8988T (cell line): ENCODE data around the gene KIAA1217.
A peak's percentile ranks its signal among the peaks of the same experiment; 100 is the strongest.

ENCODE experiments used
- DNase-seq: peaks from one replicate; pipeline ENCODE4 v3.0.0; 2011

KIAA1217 gene

GRCh38 chr10:24449769-24450310 is 240.9 kb downstream of the KIAA1217 start:
- no peak for DNase-seq

DNA sequence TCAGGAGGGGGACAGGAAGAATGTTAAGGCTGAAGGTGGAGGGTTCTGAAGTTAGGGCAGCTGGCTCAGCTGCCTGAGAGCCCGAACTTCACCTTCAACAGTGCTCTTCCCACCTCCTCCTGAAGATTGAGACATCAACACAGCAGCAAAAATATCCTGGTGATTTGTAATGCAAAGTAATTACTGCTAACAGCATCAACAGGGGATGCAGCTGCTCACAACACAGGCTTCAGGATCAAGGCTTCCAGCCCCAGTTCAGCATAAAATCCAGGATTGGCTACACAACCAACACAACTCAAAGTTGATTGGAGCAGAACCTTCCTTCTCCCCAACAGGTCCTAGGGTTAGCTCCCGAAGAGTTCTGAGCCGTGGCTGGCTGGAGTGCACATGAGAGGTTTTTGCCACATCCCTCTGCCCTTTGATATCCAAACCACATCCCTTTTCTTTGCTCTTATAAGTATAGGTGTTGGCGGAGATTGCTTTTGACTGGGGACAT is 242.4 kb downstream of the KIAA1217 start:
- no peak for DNase-seq

- DNase-seq, result no peak
Measured at GRCh38 chr10:24452030-24452429, 243.1 kb downstream of the KIAA1217 start.

- no peak for DNase-seq
Measured at GRCh38 chr10:24453404-24453830, 244.5 kb downstream of the KIAA1217 start.

- no peak for DNase-seq
Measured at GRCh38 chr10:24453973-24454372, 245.0 kb downstream of the KIAA1217 start.

GRCh38 chr10:24455447-24455846 is 246.5 kb downstream of the KIAA1217 start:
- DNase-seq, result no peak

DNA sequence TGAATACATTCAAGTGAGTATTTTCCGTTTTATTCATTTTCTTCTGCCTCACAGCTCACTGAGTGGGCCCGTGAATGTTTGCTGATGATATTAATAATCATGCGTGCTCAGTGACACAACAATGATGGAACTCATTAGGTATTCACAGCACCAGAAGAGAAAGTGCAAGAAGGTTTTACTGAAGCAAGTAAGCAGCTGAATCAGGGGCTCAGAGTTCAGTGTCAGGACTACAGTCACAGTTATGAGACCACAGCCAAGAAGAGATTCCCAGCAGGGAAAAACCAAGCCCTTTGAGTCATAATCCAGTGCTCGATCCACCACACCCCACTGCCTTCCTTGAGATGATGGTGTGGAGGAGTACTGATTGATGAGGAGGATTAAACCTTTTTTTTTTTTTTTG is 247.4 kb downstream of the KIAA1217 start:
- no peak for DNase-seq

DNA sequence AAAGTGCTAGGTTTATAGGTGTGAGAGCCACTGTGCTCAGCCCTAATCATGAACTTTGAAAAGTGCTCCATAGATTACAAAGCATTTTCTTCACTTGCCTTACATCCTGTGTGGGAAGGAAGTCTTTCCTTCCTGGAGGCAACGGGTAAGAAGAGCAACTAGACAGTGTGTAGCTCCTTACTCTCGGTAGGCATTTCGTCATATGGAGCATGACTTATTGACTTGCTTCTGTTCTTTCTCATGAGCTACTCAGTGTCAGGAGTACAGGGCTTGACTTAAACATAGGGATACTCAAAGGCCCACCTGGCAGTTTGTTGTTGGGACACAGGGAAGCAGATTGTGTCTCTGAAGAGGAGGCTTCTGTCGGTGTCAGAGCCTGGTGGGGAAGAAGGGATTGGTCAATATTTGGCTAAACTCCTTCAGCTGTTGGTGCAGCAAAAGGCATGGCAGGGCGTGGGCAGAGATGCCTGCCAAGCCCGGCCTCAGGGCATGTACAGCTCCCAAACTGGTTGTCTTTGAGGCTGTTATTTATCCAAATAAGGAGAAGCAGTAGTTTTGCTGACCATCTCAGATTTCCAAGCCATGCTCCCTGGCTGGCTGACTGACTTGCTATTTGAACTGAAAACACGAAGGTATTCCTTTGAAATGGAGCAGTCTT is 248.9 kb downstream of the KIAA1217 start:
- DNase-seq, result no peak

- DNase-seq, result no peak
Measured at GRCh38 chr10:24459836-24460235, 250.9 kb downstream of the KIAA1217 start.

- no peak for DNase-seq
Measured at GRCh38 chr10:24462291-24462813, 253.4 kb downstream of the KIAA1217 start.

DNA sequence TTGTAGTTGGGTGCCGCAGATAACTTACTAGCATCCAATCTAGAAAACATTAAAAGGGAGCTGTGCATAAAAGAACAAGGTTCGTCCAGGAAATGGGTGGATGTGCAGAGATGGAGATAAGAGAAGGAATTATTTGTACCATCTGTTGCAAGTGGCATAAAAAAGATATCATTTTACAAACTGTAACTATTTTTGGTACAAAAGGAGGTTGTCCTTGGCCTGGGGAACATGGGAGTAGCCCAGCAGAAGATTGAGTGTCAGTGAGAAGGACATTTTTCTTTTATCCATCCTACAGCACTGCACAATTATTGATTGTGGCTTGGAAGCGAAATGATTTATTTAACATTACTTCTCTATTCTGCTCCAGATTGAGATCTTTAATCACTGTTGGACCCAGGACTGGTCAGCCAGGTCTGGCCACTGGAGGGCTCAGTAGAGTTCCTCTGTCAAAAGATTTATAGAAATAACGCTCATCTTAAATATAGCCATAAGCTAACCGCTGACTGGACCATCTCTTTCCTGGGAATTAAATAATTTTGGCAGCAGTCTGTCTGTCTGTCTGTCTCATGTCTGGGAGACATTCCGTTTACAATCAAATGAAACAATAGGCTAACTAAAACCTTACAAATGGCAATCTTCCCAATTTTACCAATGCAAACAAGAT is 254.1 kb downstream of the KIAA1217 start:
- DNase-seq, result no peak

- no peak for DNase-seq
Measured at GRCh38 chr10:24463611-24464426, 254.9 kb downstream of the KIAA1217 start.

DNA sequence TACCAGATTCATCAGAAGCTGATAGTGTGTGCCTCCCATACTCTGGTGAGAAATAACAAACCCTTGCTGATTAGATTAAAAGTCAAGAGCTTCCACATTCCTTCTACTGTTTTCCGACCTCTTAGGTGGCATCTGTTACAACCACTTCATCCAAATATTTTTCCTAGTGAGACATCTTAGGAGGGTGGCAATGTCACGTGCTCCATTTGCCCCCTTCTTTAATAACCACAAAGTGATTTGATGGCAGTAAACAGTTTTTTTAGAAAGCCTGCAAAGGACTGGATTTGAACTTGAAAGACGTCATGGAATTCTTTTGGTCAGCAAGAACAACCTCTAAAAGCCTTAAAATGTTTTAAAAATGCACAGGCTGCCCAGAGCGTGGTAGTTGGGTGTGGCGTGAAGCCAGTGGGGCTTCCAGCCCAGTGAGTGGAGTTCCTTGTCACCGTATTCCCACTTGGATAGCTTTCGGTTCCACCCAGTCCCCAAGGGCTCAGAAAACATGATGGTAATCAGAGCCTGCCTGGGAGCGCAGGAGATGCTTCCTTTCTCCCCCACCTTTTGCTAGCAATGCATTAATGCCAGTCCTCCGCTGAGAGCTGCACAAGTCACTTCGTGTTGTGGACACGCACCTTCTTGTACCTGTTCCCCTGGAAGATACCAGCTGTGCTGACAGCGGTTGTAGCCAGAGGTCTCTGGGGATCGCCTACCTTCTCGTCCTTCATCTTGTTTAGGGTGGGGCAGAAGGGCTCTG is 256.4 kb downstream of the KIAA1217 start:
- DNase-seq, result no peak

- peak; percentile 33 for DNase-seq
Measured at GRCh38 chr10:24465891-24466818, 257.2 kb downstream of the KIAA1217 start.

DNA sequence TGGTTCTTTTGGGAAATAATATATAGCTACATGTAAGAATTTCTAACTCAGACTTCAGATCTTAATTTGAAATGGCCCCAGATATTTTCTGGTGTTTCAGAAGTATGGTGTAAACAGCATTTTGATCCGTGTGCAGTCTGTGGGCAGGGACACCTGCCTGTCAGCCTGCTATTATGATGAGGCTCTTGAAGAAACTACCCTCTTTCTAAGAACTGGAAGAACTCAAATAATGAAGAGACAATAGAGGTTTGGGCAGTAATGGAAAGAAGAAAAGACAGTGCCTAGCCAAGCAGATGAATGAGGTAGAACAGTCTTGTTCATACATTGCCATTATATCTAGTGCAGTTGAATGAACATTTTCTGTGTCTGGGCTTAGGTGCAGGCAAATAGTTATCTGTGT is 258.2 kb downstream of the KIAA1217 start:
- no peak for DNase-seq

DNA sequence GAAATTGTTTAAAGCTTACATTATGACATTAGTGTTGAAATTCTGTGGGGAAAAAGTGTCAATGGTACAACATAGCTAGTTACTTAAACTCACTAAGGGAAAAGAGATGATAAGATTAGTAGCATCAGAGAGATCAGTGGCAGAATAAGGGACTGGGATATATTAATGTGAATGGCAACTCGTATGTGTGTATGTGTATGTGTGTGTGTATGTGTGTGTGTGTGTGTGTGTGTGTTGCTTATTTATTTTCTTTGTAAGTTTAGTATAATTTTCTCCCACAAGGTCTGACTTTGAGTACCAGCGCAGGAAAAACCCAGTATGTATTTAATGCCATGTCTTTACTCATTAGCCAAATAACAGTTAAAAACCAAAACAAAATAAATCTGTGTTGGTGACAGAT is 258.7 kb downstream of the KIAA1217 start:
- no peak for DNase-seq

DNA sequence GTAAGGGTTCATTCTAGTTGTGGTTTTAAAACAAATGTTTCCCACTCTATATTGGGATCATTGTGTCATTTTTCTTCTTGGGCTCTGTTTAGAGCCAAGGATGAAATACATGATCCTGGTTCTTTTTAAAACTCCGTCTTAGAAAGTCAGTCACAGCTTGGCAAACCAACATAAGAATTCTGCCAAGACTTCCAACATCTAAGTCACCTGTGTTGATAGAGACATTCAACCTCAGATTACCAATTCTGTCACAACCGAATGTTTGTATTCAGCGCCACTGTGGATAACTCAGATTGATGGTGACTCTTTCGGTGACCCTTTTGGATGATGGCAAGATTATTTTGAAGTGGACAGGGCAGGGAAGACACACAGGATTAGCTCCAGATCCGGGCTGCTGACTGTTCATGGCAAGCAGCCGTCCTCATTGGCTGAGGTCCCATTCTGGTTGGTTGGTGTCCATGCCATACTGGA is 259.4 kb downstream of the KIAA1217 start:
- no peak for DNase-seq

DNA sequence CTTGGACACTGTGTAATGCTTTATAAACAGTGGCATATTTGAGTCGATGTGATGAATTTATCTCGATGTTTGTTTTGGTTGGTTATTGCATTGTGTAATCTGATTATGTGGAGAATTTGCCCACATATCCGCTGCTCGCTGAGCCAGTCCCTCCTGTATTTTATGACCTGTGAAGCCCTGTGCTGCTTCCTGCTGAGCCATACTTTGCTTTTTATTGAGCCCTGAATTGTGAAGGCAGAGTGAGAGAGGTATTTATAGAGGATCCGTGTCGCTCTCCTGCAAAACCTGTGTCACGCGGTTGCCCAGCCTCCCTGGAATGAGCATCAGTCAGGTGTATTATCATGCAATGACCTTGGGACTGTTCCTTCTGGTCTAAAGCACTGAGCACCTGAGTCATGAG is 261.1 kb downstream of the KIAA1217 start:
- no peak for DNase-seq

- no peak for DNase-seq
Measured at GRCh38 chr10:24475598-24475997, 266.7 kb downstream of the KIAA1217 start.

- DNase-seq, result no peak
Measured at GRCh38 chr10:24476913-24477701, 268.2 kb downstream of the KIAA1217 start.
